GM21526 (cell line): ENCODE measurements around the gene SARS1.
A peak's percentile ranks its signal among the peaks of the same experiment; 100 is the strongest.
"Not testable (repeated sequence)": the region's sequence is repeated elsewhere in the genome, so short reads cannot be mapped to it uniquely, and the experiment has no call there.

Experiments
- ATAC-seq: cut with Tn5 transposase; IDR thresholded peaks from one replicate; pipeline ENCODE4 v1.9.1; 2021; ENCODE audit warnings: moderate library complexity; ENCODE audit not compliant: unreplicated experiment, low FRiP score

Gene SARS1

DNA sequence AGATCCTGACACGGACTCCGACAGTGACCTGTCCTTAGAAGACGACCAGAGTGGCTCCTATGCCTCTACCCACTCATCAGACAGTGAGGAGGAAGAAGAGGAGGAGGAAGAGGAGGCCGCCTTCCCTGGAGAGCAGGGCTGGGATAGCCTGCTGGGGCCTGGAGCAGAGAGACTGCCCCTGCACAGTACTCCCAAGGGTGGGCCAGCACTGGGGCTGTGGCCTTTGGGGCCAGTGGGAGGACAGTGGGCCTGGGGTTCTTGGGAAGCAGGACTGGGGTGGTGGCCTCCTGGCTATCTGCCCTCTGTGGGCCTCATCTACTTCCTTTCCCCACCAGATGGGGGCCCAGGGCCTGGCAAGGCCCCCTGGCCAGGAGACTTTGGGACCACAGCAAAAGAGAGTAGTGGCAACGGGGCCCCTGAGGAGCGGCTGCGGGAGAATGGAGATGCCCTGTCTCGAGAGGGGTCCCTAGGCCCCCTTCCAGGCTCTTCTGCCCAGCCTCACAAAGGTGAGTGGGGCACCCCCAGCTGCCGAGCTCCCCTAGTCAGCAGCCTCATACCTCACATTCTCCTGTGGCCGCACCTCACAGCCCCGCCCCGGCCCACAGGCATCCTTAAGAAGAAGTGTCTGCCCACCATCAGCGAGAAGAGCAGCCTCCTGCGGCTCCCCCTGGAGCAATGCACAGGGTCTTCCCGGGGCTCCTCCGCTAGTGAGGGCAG lies 59.3 kb downstream of the SARS1 start:
- no peak for ATAC-seq

DNA sequence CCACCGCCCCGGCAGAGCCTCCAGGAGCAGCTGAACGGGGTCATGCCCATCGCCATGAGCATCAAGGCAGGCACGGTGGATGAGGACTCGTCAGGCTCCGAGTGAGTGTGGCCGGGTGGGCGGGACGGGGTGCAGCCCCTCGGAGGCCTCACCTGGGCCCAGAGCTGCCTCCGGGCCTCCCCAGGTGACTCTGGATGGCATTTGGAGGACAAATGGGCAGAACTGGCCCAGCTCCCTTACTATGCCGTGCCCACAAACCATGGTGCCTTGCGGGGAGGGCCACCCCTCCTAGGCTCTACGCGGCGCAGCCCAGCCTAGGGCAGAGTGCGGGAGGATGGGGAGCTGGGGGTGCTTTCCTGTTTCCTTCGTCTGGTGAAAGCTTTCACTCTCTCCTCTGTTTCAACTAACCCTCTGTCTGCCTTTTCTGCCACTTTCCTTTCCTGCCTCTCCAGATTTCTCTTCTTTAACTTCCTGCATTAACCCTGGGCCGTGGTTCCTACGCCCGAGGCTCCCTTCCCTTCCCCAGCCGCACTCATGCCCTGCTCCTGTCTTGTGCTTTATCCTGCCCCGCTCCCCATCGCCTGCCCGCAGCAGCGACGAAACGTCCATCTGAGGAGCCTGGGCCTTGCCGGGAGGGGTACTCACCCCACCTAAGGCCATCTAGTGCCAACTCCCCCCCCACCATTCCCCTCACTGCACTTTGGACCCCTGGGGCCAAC lies 60.0 kb downstream of the SARS1 start:
- no peak for ATAC-seq

DNA sequence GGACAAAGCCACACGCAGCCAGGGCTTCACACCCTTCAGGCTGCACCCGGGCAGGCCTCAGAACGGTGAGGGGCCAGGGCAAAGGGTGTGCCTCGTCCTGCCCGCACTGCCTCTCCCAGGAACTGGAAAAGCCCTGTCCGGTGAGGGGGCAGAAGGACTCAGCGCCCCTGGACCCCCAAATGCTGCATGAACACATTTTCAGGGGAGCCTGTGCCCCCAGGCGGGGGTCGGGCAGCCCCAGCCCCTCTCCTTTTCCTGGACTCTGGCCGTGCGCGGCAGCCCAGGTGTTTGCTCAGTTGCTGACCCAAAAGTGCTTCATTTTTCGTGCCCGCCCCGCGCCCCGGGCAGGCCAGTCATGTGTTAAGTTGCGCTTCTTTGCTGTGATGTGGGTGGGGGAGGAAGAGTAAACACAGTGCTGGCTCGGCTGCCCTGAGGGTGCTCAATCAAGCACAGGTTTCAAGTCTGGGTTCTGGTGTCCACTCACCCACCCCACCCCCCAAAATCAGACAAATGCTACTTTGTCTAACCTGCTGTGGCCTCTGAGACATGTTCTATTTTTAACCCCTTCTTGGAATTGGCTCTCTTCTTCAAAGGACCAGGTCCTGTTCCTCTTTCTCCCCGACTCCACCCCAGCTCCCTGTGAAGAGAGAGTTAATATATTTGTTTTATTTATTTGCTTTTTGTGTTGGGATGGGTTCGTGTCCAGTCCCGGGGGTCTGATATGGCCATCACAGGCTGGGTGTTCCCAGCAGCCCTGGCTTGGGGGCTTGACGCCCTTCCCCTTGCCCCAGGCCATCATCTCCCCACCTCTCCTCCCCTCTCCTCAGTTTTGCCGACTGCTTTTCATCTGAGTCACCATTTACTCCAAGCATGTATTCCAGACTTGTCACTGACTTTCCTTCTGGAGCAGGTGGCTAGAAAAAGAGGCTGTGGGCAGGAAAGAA lies 61.1 kb downstream of the SARS1 start:
- no peak for ATAC-seq

DNA sequence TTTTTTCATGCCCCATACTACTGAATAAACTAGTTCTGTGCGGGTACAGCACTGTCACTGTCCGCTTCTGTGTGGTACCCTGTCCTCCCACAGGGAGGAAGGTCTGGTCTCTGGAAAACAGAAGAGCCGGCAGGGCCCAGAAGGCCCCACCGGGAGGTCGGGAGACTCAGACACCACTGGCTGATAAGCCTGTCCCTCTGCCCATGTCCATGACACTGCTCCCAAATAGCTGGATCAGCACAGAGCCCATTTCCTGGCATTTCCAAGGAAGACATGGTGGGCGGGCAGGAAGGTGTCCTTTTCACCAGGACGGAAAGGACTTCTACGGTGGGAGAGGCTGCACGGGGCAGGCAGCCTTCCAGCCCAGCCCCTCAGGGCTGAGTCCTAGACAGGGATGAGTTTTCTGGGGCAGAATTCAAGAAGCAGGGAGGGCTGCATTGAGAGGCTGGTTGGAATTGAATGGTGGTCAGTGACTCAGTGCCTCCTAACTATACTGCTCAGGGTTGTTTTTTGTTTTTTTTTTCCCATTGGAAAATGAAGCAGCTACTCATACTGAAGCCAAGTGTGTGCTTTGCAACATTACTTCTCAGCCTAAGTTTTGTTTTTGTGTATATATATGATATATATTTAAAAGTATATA lies 62.1 kb downstream of the SARS1 start:
- no peak for ATAC-seq

DNA sequence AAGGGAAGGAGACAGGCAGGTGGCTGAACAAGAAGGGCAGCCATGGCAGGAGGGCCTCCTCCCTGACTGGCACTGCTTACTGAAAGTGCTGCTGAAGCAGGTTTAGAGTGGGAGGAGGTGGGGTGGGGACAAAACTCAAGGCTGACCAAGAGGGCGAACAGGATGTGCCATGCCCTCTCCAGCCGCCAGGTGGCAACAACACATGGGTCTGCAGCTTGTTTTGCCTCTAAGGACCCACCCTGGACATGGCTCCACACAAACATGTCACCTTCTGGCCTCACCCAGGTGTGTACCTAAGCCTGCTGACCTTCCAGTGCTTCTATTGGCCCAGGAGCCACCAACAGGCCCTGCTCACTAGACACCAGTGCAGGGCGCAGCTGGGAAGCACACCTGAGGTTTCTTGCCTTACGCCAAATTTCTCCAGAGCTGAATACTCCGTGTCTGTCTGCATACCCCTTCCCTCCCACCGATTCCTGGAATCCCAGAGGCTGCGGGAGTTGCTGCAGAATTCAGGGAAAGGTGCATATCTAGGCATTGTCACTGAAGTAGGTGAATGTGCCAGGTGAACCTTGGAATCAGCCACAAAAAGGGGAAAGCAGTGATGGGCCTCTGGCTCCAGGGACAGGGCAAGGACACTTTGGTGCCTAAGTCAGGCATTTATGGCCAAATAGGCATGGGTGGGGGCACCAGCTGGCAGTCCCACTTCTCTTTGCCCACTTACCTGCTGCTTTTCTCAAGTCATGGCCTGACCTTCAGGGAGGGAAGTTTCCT lies 63.9 kb downstream of the SARS1 start:
- no peak for ATAC-seq

DNA sequence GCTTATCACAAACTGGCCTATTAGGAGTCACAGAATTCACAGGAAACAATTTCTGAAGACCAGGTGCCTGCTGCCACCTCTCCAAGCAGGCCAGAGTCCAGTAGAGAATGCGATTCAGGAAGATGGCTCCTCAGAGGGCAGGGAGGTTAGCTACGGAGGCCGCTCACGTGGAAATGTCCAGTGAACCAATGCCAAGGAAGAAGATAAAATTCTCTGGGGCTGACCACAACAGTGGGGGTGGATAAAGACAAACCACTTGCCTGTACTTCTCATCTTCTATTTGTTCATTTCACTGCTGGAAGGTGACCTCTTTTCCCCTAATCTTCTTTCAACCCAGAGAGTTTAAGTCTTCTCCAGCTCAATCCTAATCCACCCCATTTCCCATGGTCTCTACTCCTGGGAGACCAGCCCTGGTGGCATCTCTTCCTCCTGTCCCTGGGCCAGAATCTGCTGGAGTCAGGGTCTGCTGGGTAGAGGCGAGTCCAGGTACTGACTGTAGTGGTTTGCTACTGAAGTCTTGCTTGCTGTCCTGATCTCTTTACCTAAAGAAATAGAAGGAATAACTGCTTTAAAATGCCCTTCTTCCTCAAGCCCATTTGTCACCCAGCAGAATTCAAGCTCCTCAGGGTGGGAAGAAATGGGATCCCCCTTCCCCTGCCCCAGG lies 66.0 kb downstream of the SARS1 start:
- ATAC-seq, result no peak

DNA sequence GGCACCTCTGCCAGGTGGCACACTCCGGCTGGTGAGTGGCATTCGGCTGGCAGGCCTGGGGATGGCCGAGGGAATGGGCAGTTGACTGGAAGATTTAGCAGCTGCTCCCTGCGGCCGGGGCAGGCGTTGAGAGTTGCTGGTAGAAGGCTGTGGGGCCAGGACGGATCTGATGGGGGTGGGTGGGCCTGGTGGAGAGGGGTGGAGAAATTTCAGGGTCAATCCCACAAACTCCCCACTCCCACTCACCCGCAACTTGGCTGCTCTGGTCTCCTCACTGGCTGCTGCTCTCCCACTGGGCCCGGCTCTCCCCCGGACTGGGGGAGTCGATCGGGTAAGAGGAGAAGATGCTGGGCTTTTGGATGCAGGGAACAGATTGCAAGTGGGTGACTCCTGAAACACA lies 67.1 kb downstream of the SARS1 start:
- no peak for ATAC-seq

DNA sequence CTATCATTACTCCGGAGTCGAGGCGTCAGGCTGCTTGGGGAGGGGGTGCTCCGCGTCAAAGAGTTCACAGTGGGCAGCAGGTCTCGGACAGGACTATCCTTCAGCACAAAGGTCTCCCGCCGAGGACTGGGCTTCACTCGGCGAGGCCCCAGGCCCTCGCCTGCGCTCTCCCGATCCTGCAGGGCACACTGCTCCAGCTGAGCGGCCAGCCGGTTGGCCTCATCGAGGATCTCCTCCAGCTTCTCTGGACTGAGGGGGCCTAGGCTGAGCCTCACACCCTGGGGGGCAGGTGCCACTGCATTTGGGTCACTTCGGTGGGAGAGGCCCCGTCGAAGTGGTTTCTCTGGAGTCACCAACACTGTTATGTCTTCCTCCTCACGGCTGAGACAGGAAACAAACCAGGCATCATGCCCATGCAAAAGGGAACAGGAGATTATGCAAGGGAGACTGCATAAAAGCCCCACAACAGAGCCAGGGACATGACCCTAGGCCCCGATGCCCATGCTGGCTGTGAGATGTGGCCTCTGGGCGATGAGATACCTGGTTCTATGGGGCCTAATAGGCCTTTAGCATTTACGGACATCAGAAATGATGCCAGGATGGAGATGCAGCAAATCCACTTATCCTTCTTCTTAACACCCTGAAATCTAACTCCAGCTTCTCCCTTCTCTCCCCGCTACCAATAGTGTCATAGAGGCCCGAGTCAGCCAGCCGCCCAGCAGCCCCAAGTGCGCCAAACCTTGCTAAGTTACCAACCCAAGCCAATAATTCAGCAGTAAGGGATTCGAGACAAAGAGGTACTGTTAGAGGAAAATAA lies 68.2 kb downstream of the SARS1 start:
- no peak for ATAC-seq

DNA sequence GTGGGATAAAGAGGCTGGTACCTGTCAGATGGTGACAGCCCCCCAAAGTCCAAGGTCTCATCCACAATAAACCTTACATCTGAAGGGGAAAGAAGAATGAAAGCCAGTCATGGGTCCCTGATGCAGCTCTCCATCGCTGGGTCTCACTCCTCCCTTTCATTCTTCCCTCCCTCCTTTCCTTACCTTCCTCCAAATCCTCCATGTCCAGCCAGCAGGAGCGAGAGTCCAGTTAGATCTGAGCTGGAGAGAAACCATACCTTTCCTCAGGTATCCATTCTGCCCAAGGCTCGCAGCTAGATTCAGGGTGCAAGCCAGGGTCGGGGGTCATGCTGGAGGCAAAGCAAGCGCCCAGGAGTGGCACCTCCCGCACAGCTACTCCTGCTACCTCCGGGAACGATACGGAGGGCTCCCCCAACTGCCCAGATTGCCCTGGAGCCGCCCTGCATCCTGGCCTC lies 68.8 kb downstream of the SARS1 start:
- no peak for ATAC-seq

DNA sequence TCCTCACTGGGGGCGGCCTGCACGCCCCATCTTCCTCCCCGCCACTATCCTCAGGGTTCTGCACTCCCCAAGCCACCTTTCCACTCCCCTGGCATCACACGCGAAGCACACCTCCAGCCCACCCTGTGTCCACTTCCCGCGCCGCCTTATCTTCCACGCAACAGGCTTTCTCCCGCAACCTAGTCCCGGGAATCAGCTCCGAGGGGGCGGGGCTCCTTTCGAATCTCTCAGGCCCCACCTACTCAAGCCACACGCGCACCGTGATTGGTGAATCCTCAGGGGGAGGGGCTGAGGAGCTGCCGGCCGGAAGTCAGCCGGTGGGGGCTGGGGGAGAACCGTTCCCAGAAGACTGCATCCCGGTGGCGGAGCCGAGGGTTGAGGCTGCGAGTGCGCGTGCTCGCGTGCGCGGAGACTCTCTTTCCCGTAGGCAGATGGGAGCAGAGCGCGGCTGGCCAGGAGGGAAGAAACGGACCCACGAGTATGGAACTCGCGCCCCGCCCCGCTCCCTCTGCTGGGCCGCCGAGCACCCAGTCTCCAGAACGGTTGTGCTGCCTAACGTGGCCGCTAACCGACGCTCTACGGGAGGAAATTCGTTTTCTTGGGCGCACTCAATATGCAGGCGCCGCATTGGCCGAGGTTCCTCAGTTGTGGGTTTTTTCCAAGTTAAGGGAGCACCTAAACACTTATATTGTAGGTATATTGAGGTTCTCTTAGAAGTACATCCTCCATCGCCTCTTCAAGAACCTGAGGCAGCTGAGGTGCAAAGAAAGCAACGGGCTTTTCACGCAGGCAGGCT lies 69.4 kb downstream of the SARS1 start, which contains the start of gene PSRC1:
Gene PSRC1, minus strand, starts transcription at position 194 of the 796 bp plus-strand sequence.
- ATAC-seq, result peak; percentile 89

DNA sequence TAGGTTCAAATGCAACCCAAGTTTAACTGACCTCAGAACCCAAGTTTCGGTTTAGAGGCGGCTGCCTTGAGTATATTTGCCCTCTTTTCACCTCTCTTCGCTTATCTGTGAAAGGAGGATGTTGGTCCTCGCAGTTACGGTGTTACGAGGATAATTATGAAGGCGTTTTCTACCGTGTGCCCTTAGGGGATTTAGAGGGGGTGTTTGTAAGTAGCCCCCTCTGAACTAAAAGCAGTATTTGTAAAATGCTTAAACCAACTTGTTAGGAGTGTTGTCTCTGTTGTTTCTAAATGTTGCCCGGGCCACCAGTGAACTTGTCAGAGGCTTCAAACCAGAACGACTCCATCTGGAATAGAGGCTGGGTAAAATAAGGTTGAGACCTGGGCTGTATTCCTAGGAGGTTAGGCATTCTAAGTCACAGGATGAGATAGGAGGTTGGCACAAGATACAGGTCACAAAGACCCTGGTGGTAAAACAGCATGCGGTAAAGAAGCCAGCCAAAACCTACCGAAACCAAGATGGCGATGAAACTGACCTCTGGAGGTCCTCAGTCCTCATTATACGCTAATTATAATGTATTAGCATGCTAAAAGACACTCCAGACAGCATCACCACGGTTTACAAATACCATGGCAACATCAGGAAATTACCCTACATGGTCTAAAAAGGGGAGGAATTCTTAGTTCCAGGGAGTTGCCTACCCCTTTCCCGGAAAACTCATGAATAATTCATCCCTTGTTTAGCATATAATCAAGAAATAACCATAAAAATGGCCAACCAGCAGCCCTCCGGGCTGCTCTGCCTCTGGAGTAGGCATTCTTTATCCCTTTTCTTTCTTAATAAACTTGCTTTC lies 70.3 kb downstream of the SARS1 start:
- peak; percentile 34 for ATAC-seq

DNA sequence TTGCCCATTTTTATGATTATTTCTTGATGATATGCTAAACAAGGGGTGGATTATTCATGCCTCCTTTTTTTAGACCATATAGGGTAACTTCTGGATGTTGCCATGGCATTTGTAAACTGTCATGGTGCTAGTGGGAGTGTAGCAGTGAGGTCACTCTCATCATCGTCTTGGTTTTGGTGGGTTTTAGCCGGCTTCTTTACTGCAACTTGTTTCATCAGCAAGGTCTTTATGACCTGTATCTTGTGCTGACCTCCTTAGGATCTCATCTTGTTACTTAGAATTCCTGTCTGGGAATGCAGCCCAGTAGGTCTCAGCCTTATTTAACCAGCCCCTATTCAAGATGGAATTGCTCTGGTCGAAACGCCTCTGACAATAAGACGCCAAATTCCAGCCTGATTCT lies 73.0 kb downstream of the SARS1 start:
- not testable (repeated sequence) for ATAC-seq
